ENCODE measurements around the gene DPH1.
"Not testable (repeated sequence)": the region's sequence is repeated elsewhere in the genome, so short reads cannot be mapped to it uniquely, and the experiment has no call there.

The DPH1 gene

GRCh38 chr17:2008332-2009126 lies 21.4 kb upstream of the DPH1 start:
- no peak for DNase-seq (ENCODE audit: low read depth in 2 of 2)

GRCh38 chr17:2009737-2010136 lies 20.2 kb upstream of the DPH1 start:
- DNase-seq (ENCODE audit: low read depth in 2 of 2) = no peak

- DNase-seq (ENCODE audit: low read depth in 2 of 2) = no peak
These were observed 18.3 kb upstream of the DPH1 start for GRCh38 chr17:2011411-2012371.

GRCh38 chr17:2012499-2012898 lies 17.5 kb upstream of the DPH1 start:
- no peak for DNase-seq (ENCODE audit: low read depth in 2 of 2)

- DNase-seq (ENCODE audit: low read depth in 2 of 2) = not testable (repeated sequence)
These were observed 16.5 kb upstream of the DPH1 start for GRCh38 chr17:2013220-2013993.

GRCh38 chr17:2013994-2014317 lies 16.0 kb upstream of the DPH1 start:
- DNase-seq (ENCODE audit: low read depth in 2 of 2) = no peak

- DNase-seq (ENCODE audit: low read depth in 2 of 2) = no peak
These were observed 14.6 kb upstream of the DPH1 start for GRCh38 chr17:2015314-2015713.

- no peak for DNase-seq (ENCODE audit: low read depth in 2 of 2)
These were observed 13.5 kb upstream of the DPH1 start for GRCh38 chr17:2016494-2016893.

- DNase-seq (ENCODE audit: low read depth in 2 of 2) = no peak
These were observed 12.5 kb upstream of the DPH1 start for GRCh38 chr17:2017274-2017941.

GRCh38 chr17:2018716-2019510 lies 11.0 kb upstream of the DPH1 start:
- DNase-seq (ENCODE audit: low read depth in 2 of 2) = no peak

- DNase-seq (ENCODE audit: low read depth in 2 of 2) = no peak
These were observed 10.2 kb upstream of the DPH1 start for GRCh38 chr17:2019723-2020122.

- no peak for DNase-seq (ENCODE audit: low read depth in 2 of 2)
These were observed 9.2 kb upstream of the DPH1 start for GRCh38 chr17:2020721-2021120.

GRCh38 chr17:2022647-2023240 lies 7.2 kb upstream of the DPH1 start:
- no peak for DNase-seq (ENCODE audit: low read depth in 2 of 2)

- no peak for DNase-seq (ENCODE audit: low read depth in 2 of 2)
These were observed 6.7 kb upstream of the DPH1 start for GRCh38 chr17:2023256-2023655.

- DNase-seq (ENCODE audit: low read depth in 2 of 2) = no peak
These were observed 6.0 kb upstream of the DPH1 start for GRCh38 chr17:2023692-2024571.

GRCh38 chr17:2024572-2025219 lies 5.3 kb upstream of the DPH1 start:
- no peak for DNase-seq (ENCODE audit: low read depth in 2 of 2)

- peak in 1 of 2 experiments; percentile 53 for DNase-seq (ENCODE audit: low read depth in 2 of 2)
These were observed 4.7 kb upstream of the DPH1 start, which contains the start of gene RTN4RL1 for GRCh38 chr17:2025220-2025621. Gene RTN4RL1 (minus strand): TSS chr17:2025334. CDS start chr17:2024865, 469 bp downstream.

GRCh38 chr17:2025622-2026309 lies 4.2 kb upstream of the DPH1 start:
- no peak for DNase-seq (ENCODE audit: low read depth in 2 of 2)

All from stimulated activated CD4-positive, alpha-beta T cell treated with anti-CD3 and anti-CD28 coated beads, Interleukin-12 subunit alpha, Interleukin-12 subunit beta, amount 100 ng/mL, for 24 hours (primary cell).